HG03196 (cell line): ENCODE results near the gene TMEM204.

Experiments
- ATAC-seq: cut with Tn5 transposase; IDR thresholded peaks from one replicate; pipeline ENCODE4 v1.9.1; 2021; ENCODE audit not compliant: unreplicated experiment

TMEM204 gene

GRCh38 chr16:1520461-1520860 is 13.0 kb upstream of the TMEM204 start:
- no peak for ATAC-seq

- ATAC-seq: no peak
Observed at GRCh38 chr16:1523581-1524245, 9.8 kb upstream of the TMEM204 start.

GRCh38 chr16:1524366-1524765 is 9.1 kb upstream of the TMEM204 start:
- no peak for ATAC-seq

GRCh38 chr16:1525871-1526607 is 7.4 kb upstream of the TMEM204 start:
- ATAC-seq: no peak

- no peak for ATAC-seq
Observed at GRCh38 chr16:1526608-1527555, 6.6 kb upstream of the TMEM204 start.

- no peak for ATAC-seq
Observed at GRCh38 chr16:1527836-1528811, 5.3 kb upstream of the TMEM204 start.

GRCh38 chr16:1528921-1529537 is 4.4 kb upstream of the TMEM204 start:
- ATAC-seq: no peak

- ATAC-seq: no peak
Observed at GRCh38 chr16:1530349-1530882, 3.0 kb upstream of the TMEM204 start.

GRCh38 chr16:1530883-1531637 is 2.4 kb upstream of the TMEM204 start:
- ATAC-seq: no peak

- ATAC-seq: no peak
Observed at GRCh38 chr16:1531638-1531910, 1.9 kb upstream of the TMEM204 start.

GRCh38 chr16:1532081-1532760 is 1.2 kb upstream of the TMEM204 start:
- ATAC-seq: no peak

- ATAC-seq: no peak
Observed at GRCh38 chr16:1532771-1533170, 695 bp upstream of the TMEM204 start.

- ATAC-seq: no peak
Observed at GRCh38 chr16:1534021-1535020, 855 bp downstream of the TMEM204 start.

- ATAC-seq: no peak
Observed at GRCh38 chr16:1535391-1536291, 2.2 kb downstream of the TMEM204 start.

- ATAC-seq: no peak
Observed at GRCh38 chr16:1536601-1537000, 3.1 kb downstream of the TMEM204 start.

GRCh38 chr16:1537138-1537577 is 3.7 kb downstream of the TMEM204 start:
- ATAC-seq: no peak
